IPS-20b (cell line): ENCODE data around the gene TPD52L3.

Source experiments
- H3K27ac ChIP-seq: one replicate; pipeline ENCODE4 v1.5.1; 2013; ENCODE audit warnings: low read length
- H3K27me3 ChIP-seq: 2 replicates; pipeline ENCODE4 v1.6.1; 2013; ENCODE audit warnings: mild to moderate bottlenecking, low read length, inconsistent platforms; ENCODE audit not compliant: insufficient read depth
- H3K36me3 ChIP-seq: 2 replicates; pipeline ENCODE4 v1.6.1; 2013; ENCODE audit warnings: low read depth, mild to moderate bottlenecking, inconsistent platforms, low read length, moderate library complexity; ENCODE audit not compliant: insufficient read depth
- H3K4me1 ChIP-seq: 2 replicates; pipeline ENCODE4 v1.6.1; 2013; ENCODE audit warnings: mild to moderate bottlenecking, control low read depth, inconsistent platforms, low read length, moderate library complexity; ENCODE audit not compliant: insufficient read depth
- H3K4me3 ChIP-seq: 2 replicates; pipeline ENCODE4 v1.5.1; 2013; ENCODE audit warnings: mild to moderate bottlenecking, low read length, inconsistent platforms
- H3K9ac ChIP-seq: 2 replicates; pipeline ENCODE4 v1.6.1; 2013; ENCODE audit warnings: low read depth, mild to moderate bottlenecking, inconsistent platforms, low read length, moderate library complexity
- H3K9me3 ChIP-seq: 2 replicates; pipeline ENCODE4 v1.6.1; 2013; ENCODE audit warnings: mild to moderate bottlenecking, low read depth, low read length, inconsistent platforms; ENCODE audit not compliant: insufficient read depth

TPD52L3 gene

GRCh38 chr9:6356441-6356840 lies 28.3 kb downstream of the TPD52L3 start:
- Histone ChIP-seq H3K4me3 (no peak overlapping the region), H3K9me3 (no peaks in the 10 kb centered on the region), H3K27me3 (no peaks in the 10 kb centered on the region), H3K36me3 (no peaks in the 10 kb centered on the region), H3K4me1 (no peaks in the 10 kb centered on the region), H3K27ac (no peak overlapping the region), H3K9ac (no peak overlapping the region)

GRCh38 chr9:6356904-6357303 lies 28.7 kb downstream of the TPD52L3 start:
- H3K4me1 ChIP-seq = no peaks in the 10 kb centered on the region
- no peak overlapping the region for H3K27ac ChIP-seq
- no peak overlapping the region for H3K4me3 ChIP-seq
- no peaks in the 10 kb centered on the region for H3K27me3 ChIP-seq
- no peak overlapping the region for H3K9ac ChIP-seq
- H3K36me3 ChIP-seq = no peaks in the 10 kb centered on the region
- no peaks in the 10 kb centered on the region for H3K9me3 ChIP-seq

- H3K9ac ChIP-seq = no peak overlapping the region
- no peak overlapping the region for H3K27ac ChIP-seq
- peaks cover 15% of the 10 kb centered on the region for H3K9me3 ChIP-seq
- H3K4me1 ChIP-seq = no peaks in the 10 kb centered on the region
- no peaks in the 10 kb centered on the region for H3K27me3 ChIP-seq
- no peak overlapping the region for H3K4me3 ChIP-seq
- no peaks in the 10 kb centered on the region for H3K36me3 ChIP-seq
Measured at GRCh38 chr9:6367128-6367890, 39.1 kb downstream of the TPD52L3 start.

GRCh38 chr9:6368831-6369230 lies 40.7 kb downstream of the TPD52L3 start:
- Histone ChIP-seq H3K27me3 (no peaks in the 10 kb centered on the region), H3K9ac (no peak overlapping the region), H3K36me3 (no peaks in the 10 kb centered on the region), H3K9me3 (peaks cover 24% of the 10 kb centered on the region), H3K27ac (no peak overlapping the region), H3K4me1 (no peaks in the 10 kb centered on the region), H3K4me3 (no peak overlapping the region)
